ENCODE measurements around the gene TMEM141.
"Not testable (repeated sequence)": the region's sequence is repeated elsewhere in the genome, so short reads cannot be mapped to it uniquely, and the experiment has no call there.

The TMEM141 gene

DNA sequence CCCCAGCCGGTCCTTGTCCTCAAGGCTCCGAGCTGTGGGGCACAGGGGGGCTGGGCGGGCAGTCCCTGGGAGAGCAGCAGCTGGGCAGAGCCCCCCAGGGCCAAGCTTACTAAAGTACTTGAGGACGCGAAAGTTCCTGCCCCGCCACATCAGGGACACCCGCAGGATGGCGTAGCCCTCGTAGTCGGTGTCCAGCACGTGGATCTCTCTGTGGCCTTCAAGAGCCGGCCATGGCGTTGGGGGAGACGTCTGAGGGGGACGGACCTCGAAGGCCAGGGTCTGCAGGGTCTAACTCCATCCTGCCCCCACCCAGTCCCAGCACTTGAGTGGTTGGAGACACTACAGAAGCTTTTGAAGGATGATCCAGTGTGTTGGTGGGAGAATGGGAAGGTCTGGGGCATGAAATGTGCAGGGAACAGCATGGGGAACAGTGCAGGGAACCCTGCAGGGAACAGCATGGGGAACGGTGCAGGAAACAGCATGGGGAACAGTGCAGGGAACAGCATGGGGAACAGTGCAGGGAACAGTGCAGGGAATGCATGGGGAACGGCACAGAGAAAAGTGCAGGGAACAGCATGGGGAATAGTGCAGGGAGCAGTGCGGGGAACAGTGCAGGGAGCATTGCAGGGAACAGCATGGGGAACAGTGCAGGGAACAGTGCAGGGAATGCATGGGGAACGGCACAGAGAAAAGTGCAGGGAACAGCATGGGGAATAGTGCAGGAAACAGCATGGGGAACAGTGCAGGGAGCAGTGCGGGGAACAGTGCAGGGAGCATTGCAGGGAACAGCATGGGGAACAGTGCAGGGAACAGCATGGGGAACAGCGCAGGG is 35.6 kb upstream of the TMEM141 start:
- DNase-seq = not testable (repeated sequence)

GRCh38 chr9:136756134-136756438 is 35.1 kb upstream of the TMEM141 start:
- DNase-seq = no peak

DNA sequence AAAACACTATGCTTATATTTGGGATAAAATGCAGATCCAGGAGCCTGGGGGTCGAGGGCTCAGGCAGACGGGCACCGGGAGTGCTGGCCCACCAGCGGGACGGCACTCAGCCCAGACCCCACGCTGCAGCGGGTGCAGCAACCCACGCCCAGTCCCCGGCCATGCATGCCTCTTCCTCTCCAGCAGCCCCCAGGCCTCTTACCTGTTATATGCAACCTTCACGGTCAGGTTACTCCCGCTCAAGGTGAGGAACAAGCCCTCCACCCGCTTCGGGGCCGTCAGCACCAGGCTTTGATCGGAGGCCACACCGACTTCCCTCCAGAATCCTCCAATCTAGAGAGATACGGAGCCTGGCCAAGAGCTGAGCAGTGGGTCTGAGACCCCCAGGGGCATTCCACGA is 34.3 kb upstream of the TMEM141 start:
- no peak for DNase-seq

GRCh38 chr9:136757328-136757727 is 33.8 kb upstream of the TMEM141 start:
- no peak for DNase-seq

DNA sequence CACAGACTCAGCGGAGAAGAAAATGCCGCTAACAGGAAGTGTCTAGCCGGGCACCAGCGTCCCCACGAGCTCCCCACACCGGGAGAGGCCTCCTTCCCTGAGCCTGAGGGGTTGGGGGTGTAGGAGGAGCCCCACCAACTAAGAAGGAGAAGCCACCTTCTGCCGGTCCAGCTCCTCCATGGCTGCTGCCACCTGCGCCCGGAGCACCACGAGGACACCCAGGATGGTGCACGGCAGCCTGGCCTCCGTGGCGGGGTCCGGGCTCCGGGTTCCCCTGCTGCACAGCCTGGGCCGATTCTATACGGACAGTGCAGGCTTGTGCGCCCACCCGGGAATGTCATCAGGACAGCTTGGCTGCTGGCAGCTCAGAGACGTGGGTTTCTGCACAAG is 33.4 kb upstream of the TMEM141 start:
- DNase-seq = no peak

- no peak for DNase-seq
Measured at GRCh38 chr9:136759001-136759400, 32.1 kb upstream of the TMEM141 start.

GRCh38 chr9:136759436-136760325 is 31.5 kb upstream of the TMEM141 start:
- no peak for DNase-seq

DNA sequence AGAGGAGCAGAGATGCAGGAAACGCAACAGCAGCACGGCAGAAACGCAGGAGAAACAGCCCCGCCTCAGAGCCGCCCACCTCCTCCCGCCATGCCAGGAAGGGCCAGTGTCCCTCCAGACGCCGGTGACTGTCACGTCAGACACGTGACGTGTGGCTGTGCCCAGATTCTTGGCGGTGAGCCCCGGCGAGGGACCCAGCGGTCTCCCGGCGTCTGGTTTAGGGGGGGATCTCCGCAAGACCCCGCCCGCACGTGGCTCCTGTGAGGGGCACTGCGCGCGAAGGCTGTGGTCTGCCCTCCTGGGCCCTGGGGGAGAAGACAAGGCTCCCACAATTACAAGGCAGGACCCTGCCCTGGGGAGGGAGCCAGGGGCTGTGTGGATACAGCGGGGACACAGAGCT is 30.7 kb upstream of the TMEM141 start:
- no peak for DNase-seq

- DNase-seq = peak in 1 of 2 donors; percentile 52
Measured at GRCh38 chr9:136760834-136761544, 30.2 kb upstream of the TMEM141 start.

DNA sequence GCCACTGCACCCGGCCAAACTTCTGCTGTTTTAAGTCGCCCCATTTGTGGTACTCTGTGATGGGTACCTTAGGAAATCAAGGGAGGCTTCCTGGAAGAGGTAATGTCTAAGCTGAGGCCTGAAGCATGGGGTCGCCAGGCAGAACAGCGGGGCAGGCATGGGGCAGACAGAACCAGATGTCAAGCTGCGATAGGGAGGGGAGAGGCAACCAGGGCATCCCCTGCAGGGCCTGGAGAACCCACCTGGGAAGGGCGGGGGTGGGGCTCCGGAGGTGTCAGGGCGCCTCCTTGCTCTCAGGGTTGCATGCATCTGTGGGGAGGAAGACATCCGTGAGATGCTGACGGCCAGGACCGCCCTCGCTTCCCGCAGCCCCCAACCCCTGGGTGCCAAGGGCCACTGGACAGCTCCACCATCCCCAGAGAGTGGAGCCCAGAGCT is 29.6 kb upstream of the TMEM141 start:
- no peak for DNase-seq

DNA sequence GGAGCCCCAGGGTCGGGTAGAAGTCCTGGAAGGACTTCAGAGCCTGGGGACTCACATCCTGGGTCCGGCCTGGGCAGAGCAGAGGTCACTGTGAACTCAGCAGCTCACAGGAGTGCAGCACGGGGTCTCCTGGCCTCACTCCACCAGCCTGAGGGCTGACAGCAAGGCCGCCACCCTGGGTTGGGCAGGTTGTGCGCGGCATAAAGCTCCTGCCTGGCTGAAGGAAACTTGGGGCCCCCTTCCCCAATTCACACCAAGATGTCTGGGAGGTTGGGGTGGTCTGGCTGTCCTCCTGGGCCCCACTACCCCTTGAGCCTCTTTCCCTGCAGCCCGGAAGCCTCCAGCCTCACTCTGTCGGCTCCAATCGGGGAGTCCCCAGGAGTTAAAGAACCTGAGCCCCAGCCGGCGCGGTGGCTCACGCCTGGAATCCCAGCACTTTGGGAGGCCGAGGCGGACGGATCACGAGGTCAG is 28.9 kb upstream of the TMEM141 start:
- no peak for DNase-seq

DNA sequence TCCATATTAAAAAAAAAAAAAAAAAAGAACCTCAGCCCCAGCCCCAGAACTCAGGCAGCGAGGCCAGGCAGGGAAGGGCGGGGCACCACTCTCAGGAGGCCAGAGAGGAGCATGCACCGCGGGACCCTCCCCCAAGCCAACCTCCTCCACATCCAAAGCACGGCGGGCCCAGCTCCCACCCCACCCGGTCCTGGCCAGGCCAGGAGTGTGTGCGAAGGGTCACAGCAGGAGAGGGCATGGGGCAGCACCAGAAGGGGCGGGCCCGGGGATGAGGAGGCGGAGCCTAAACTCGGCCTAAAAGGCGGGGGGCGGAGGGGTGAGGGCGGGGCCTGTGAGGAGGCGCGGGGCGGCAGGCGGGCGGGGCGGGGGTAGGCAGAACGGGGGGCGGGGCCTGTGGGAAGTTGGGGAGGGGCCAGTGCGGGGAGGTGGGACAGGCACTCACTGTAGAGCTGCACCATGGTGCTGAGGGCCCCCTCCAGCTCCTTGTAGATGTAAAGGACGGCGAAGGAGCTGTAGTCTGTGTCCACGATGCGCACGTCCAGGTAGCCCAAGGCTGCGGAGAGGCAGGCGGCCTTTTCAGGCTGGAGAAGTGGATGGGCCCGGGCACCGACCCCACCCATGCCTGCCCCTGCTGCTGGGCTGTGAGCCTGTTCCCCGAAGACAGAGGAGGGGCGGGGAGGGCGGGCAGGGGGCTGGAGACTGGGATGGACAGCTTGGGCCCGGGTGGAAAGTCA is 28.1 kb upstream of the TMEM141 start:
- peak; percentile 54 to 71 for DNase-seq

- no peak for DNase-seq
Measured at GRCh38 chr9:136763649-136764035, 27.5 kb upstream of the TMEM141 start.

- DNase-seq = no peak
Measured at GRCh38 chr9:136764301-136764891, 26.7 kb upstream of the TMEM141 start, which contains the start of gene LCN15. Gene LCN15, minus strand, starts transcription at chr9:136764518. Its CDS starts 30 bp downstream, at chr9:136764488.

GRCh38 chr9:136765041-136765440 is 26.1 kb upstream of the TMEM141 start:
- no peak for DNase-seq

GRCh38 chr9:136765745-136766409 is 25.3 kb upstream of the TMEM141 start:
- DNase-seq = not testable (repeated sequence)

DNA sequence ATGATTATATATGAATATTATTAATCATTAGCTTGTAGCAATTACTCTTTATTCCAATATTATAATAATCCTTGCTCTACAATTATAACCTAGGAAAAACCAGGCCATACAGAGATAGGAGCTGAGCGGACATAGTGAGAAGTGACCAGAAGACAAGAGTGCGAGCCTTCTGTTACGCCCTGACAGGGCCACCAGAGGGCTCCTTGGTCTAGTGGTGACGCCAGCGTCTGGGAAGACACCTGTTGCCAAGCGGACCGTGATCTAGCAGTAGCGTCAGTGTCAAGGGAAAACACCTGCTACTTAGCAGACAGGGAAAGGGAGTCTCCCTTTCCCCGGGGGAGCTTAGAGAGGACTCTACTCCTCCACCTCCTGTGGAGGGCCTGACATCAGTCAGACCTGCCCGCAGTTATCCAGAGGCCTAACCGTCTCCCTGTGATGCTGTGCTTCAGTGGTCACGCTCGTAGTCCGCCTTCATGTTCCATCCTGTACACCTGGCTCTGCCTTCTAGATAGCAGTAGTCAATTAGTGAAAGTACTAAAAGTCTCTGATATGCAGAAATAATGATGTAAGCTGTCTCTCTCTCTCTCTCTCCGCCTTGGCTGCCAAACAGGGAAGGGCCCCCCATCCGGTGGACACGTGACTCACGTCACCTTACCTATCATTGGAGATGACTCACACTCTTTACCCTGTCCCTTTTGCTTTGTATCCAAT is 24.6 kb upstream of the TMEM141 start:
- peak; percentile 49 to 60 for DNase-seq

GRCh38 chr9:136769710-136770191 is 21.4 kb upstream of the TMEM141 start:
- DNase-seq = peak; percentile 66 to 69

DNA sequence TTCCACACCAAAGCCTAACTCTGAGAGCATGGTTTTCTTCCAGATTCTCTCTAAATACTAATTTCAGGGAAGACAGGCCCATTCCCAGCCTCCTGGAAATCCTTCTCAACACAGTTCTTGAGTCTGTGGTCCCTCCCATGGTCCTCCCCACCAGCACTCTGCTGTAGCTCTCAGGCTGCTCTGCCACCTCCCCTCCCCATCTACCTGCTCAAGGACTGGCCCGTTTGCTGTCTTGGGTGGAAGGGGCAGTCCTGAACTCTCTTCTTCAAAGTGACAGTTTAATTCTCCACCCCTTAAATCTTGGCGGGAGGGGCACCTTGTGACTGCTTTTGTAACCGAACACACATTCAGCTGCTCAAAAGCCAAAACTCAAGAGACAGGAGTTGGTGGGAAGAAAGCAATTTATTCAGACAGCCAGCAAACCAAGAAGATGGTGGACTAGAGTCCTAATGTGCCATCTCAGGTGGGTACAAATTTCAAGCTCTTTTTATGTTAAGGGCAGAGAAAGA is 19.2 kb upstream of the TMEM141 start:
- DNase-seq = no peak

DNA sequence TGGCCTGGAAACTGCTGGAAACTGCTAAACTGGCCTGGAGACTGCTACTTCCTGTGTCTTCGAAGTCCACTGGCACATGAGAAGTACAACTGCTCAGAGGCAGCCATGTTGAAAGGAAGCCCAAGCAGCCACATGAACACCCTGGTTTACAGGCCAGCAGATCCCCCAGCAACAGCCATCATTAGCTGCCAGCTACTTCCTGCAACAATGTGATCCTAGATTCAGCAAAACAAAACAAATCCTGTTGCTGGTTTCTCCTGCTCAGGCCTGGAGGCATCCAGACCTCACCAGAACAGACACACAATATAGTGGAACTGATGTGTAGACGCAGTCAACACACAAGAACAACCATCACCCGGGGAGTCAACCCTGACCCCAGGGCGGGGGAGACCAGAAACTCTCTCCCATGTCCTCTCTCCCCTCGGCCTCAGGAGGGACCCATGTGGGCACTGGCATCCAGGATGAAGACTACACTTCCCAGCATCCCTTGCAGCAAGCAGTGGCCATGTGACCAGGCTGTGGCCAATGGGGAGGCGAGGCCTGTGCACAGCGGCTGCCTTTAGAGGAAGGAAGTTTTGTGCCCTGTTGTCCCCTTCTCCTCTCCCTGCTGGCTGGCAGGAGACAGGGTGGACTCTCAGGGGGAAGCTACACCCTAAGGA is 17.6 kb upstream of the TMEM141 start:
- DNase-seq = peak in 1 of 2 donors; percentile 26
